ENCODE results near the gene HTR1B. TPM values are rescaled to one million over a fixed set of nuclear protein-coding genes. Genes with fewer than 3 reads are reported as not detected.

HTR1B gene
- total RNA-seq, 1 donor from 2014 or later, result not detected

DNA sequence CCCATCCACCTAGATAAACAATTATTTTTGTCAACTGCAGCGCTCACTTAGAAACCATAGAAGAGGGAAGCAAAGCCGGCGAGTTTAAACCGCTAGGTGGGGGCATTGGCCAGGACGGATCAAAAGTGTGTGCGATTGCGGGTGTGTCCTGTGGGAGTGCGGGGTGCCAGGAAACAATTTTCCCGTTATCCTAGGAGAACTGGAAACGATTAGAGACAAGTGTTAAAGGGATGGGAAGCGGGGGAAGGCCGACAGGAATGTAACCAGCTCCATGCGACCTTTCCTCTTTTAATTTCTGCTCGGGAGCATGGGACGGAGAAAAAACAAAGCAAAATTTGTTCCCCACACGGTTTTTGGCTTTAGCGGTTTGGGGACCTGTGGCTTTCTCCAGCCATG, 2.8 kb upstream of the HTR1B start:
- Mint-ChIP-seq H3K27ac (peak overlapping the region; percentile 13), H3K4me1 (ENCODE audit: low read depth) (peaks cover 14% of the 10 kb centered on the region), H3K36me3 (ENCODE audit: low read depth) (peaks cover 3% of the 10 kb centered on the region)

GRCh38 chr6:77464495-77464867, 1.2 kb upstream of the HTR1B start:
- no peak overlapping the region for H3K27ac Mint-ChIP-seq
- H3K9me3 Mint-ChIP-seq, result peaks cover 3% of the 10 kb centered on the region
- H3K4me1 Mint-ChIP-seq (ENCODE audit: low read depth), result peaks cover 14% of the 10 kb centered on the region
- H3K4me3 Mint-ChIP-seq, result no peak overlapping the region
- intact Hi-C loops (cut with micrococcal nuclease), result no loop called here
- H3K27me3 Mint-ChIP-seq (ENCODE audit: insufficient read depth), result peaks cover 44% of the 10 kb centered on the region
- no peak for DNase-seq (ENCODE audit: low spot score)
- peaks cover 3% of the 10 kb centered on the region for H3K36me3 Mint-ChIP-seq (ENCODE audit: low read depth)

More for the DNA sequence above, 2.8 kb upstream of the HTR1B start:
- Mint-ChIP-seq H3K4me3 (peak overlapping the region; percentile 86), H3K27me3 (ENCODE audit: insufficient read depth) (peaks cover 44% of the 10 kb centered on the region), H3K9me3 (peaks cover 3% of the 10 kb centered on the region)
- intact Hi-C loops (cut with micrococcal nuclease), result no loop called here
- no peak for DNase-seq (ENCODE audit: low spot score)

- no peak for DNase-seq (ENCODE audit: low spot score)
- intact Hi-C loops (cut with micrococcal nuclease), result no loop called here
- peaks cover 3% of the 10 kb centered on the region for H3K9me3 Mint-ChIP-seq
- peaks cover 14% of the 10 kb centered on the region for H3K4me1 Mint-ChIP-seq (ENCODE audit: low read depth)
- no peak overlapping the region for H3K27ac Mint-ChIP-seq
- H3K36me3 Mint-ChIP-seq (ENCODE audit: low read depth), result peaks cover 3% of the 10 kb centered on the region
- H3K4me3 Mint-ChIP-seq, result no peak overlapping the region
- H3K27me3 Mint-ChIP-seq (ENCODE audit: insufficient read depth), result peaks cover 44% of the 10 kb centered on the region
Observed at GRCh38 chr6:77463861-77464494, 687 bp upstream of the HTR1B start.

DNA sequence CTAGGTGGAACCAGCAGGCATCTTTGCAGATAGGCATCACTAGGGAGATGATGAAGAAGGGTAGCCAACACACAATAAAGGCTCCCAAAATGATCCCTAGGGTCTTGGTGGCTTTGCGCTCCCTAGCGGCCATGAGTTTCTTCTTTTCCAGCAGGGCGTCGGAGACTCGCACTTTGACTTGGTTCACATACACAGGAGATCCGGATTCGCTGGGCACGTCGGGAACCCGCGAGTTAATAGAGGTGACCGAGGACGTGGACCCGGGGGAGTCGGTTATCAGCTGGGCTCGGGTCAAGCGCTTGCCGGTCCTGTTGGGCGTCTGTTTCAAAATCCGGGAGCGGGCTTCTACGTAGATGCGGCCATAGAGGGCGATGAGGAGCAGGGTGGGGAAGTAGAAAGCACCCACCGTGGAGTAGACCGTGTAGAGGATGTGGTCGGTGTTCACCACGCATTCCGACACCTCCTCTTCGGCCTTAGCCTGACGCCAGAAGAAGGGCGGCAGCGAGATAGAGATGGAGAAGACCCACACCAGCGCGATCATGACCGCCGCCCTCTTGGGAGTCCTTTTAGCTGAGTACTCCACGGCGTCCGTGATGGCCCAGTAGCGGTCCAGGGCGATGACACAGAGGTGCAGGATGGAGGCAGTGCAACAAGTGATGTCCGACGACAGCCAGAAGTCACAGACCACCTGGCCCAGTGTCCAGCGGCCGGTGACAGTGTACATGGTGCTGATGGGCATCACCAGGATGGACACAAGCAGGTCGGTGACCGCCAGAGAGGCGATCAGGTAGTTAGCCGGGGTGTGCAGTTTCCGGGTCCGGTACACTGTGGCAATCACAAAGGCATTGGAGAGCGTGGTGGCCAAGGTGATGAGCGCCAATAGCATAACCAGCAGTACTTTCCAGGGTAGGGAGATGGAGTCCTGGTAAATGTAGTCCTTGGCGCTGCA, 658 bp downstream of the HTR1B start:
- H3K4me3 Mint-ChIP-seq, result no peak overlapping the region
- H3K9me3 Mint-ChIP-seq, result peaks cover 3% of the 10 kb centered on the region
- H3K36me3 Mint-ChIP-seq (ENCODE audit: low read depth), result peaks cover 3% of the 10 kb centered on the region
- H3K4me1 Mint-ChIP-seq (ENCODE audit: low read depth), result peaks cover 14% of the 10 kb centered on the region
- peaks cover 44% of the 10 kb centered on the region for H3K27me3 Mint-ChIP-seq (ENCODE audit: insufficient read depth)
- H3K27ac Mint-ChIP-seq, result no peak overlapping the region
- DNase-seq (ENCODE audit: low spot score), result no peak
- intact Hi-C loops (cut with micrococcal nuclease), result no loop called here

DNA sequence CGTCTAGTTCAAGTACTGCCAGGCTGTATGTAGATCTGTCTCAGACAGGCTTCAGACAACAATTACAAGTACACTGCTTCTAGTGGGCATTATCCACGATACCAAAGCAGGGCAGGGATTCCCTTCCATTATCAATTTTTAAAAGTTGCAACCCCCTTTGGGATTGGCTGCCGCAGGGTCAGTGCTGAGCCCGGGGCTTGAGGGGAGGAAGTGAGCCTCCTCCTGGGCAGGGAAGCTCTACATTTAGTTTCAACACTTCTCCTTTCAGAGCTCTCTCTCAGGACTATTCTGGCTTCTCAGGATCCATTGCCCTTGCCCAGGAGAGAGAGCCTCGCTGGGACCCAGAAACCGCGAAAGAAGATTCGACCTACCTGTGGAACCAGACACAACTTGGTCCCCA, 1.5 kb downstream of the HTR1B start:
- Mint-ChIP-seq H3K36me3 (ENCODE audit: low read depth) (peaks cover 3% of the 10 kb centered on the region), H3K9me3 (peaks cover 3% of the 10 kb centered on the region), H3K4me1 (ENCODE audit: low read depth) (peaks cover 13% of the 10 kb centered on the region), H3K27ac (no peak overlapping the region), H3K27me3 (ENCODE audit: insufficient read depth) (peaks cover 40% of the 10 kb centered on the region), H3K4me3 (no peak overlapping the region)
- no peak for DNase-seq (ENCODE audit: low spot score)
- intact Hi-C loops (cut with micrococcal nuclease), result no loop called here

DNA sequence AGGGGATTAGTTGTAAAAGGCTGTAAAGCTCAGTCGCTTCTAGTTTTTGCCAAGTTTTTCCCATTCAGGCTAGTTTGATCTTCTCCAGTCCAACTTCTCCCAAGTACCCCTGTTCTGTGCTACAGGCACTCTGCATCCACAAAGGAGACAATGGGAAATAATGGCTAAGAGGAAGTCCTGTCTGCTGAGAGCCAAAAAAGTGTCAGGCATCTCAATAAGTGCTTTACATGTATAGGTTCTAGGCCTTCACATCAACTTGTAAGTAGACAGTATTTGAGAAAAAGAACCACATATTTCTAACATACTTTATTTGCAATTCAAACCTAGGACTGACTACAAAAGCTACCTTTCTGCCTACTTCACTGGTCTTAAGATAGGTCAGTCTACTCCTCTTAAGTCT, 4.9 kb downstream of the HTR1B start:
- DNase-seq (ENCODE audit: low spot score), result no peak
- Mint-ChIP-seq H3K27me3 (ENCODE audit: insufficient read depth) (peaks cover 16% of the 10 kb centered on the region), H3K9me3 (no peaks in the 10 kb centered on the region), H3K36me3 (ENCODE audit: low read depth) (no peaks in the 10 kb centered on the region), H3K27ac (no peak overlapping the region), H3K4me3 (no peak overlapping the region), H3K4me1 (ENCODE audit: low read depth) (no peaks in the 10 kb centered on the region)
- intact Hi-C loops (cut with micrococcal nuclease), result no loop called here

DNA sequence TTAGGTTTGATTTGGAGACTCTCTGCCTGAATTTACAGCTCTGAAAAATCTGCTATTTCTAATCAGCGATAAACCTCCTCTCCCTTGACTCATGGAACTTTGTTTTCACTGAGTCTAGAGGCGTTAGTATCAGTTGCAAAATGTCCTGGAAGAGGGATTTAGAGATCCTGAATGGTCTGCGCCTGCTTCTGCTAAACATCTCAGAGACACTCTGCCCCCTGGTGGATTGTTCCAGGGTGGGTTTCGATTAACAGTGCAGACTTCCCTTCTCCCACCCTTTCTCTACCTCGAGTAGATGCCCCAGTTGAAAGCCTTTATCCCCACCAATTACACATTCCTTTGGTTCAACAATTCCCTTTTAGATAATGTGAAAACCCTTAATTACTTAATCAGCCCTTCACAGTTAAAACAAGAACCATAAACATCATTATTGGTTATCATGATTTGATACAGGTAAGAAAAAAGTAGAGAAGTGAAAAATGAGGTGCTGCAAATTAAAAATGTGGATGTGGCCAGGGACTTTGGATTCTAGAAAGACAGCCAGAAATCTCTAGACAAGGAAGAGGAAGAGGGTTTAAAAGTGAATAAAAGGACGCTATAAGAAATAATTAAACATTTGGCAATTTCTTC, 5.5 kb downstream of the HTR1B start:
- no peak for DNase-seq (ENCODE audit: low spot score)
- Mint-ChIP-seq H3K27me3 (ENCODE audit: insufficient read depth) (peaks cover 10% of the 10 kb centered on the region), H3K4me3 (no peak overlapping the region), H3K4me1 (ENCODE audit: low read depth) (no peaks in the 10 kb centered on the region), H3K9me3 (no peaks in the 10 kb centered on the region), H3K27ac (no peak overlapping the region), H3K36me3 (ENCODE audit: low read depth) (no peaks in the 10 kb centered on the region)
- intact Hi-C loops (cut with micrococcal nuclease), result no loop called here

GRCh38 chr6:77456531-77457248, 6.6 kb downstream of the HTR1B start:
- no peak for DNase-seq (ENCODE audit: low spot score)
- H3K27me3 Mint-ChIP-seq (ENCODE audit: insufficient read depth), result no peaks in the 10 kb centered on the region
- intact Hi-C loops (cut with micrococcal nuclease), result no loop called here
- H3K9me3 Mint-ChIP-seq, result no peaks in the 10 kb centered on the region
- H3K4me3 Mint-ChIP-seq, result no peak overlapping the region
- no peaks in the 10 kb centered on the region for H3K36me3 Mint-ChIP-seq (ENCODE audit: low read depth)
- H3K27ac Mint-ChIP-seq, result no peak overlapping the region
- no peaks in the 10 kb centered on the region for H3K4me1 Mint-ChIP-seq (ENCODE audit: low read depth)

DNA sequence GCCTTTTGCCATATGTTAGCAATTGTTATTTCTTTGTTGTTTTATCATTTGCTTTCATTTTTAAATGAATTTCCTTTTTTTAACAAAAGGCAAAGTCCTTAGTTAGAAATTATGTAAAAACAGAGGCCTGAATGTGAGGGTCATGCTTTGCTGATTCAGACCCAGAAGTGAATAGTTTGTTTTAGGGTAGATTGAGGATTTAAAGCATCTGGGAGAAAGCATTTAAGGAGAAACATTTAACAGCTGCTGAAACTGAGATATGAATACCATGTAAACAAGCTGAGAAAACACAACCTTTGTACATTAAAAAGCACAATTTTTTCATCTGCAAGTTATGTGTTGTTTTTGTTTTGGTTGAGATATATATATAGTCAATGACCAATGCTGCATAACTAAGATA, 8.0 kb downstream of the HTR1B start:
- Mint-ChIP-seq H3K27me3 (ENCODE audit: insufficient read depth) (no peaks in the 10 kb centered on the region), H3K4me3 (no peak overlapping the region), H3K9me3 (no peaks in the 10 kb centered on the region), H3K27ac (no peak overlapping the region), H3K4me1 (ENCODE audit: low read depth) (no peaks in the 10 kb centered on the region), H3K36me3 (ENCODE audit: low read depth) (no peaks in the 10 kb centered on the region)
- DNase-seq (ENCODE audit: low spot score), result no peak
- intact Hi-C loops (cut with micrococcal nuclease), result no loop called here

GRCh38 chr6:77454386-77454785, 8.9 kb downstream of the HTR1B start:
- Mint-ChIP-seq H3K9me3 (no peaks in the 10 kb centered on the region), H3K27ac (no peak overlapping the region), H3K36me3 (ENCODE audit: low read depth) (no peaks in the 10 kb centered on the region), H3K4me1 (ENCODE audit: low read depth) (no peaks in the 10 kb centered on the region), H3K4me3 (no peak overlapping the region), H3K27me3 (ENCODE audit: insufficient read depth) (no peaks in the 10 kb centered on the region)
- intact Hi-C loops (cut with micrococcal nuclease), result no loop called here
- DNase-seq (ENCODE audit: low spot score), result no peak

GRCh38 chr6:77451466-77451865, 11.8 kb downstream of the HTR1B start:
- Mint-ChIP-seq H3K27ac (no peak overlapping the region), H3K4me3 (no peak overlapping the region), H3K4me1 (ENCODE audit: low read depth) (no peaks in the 10 kb centered on the region), H3K9me3 (no peaks in the 10 kb centered on the region), H3K36me3 (ENCODE audit: low read depth) (no peaks in the 10 kb centered on the region), H3K27me3 (ENCODE audit: insufficient read depth) (no peaks in the 10 kb centered on the region)
- intact Hi-C loops (cut with micrococcal nuclease), result no loop called here
- DNase-seq (ENCODE audit: low spot score), result no peak

DNA sequence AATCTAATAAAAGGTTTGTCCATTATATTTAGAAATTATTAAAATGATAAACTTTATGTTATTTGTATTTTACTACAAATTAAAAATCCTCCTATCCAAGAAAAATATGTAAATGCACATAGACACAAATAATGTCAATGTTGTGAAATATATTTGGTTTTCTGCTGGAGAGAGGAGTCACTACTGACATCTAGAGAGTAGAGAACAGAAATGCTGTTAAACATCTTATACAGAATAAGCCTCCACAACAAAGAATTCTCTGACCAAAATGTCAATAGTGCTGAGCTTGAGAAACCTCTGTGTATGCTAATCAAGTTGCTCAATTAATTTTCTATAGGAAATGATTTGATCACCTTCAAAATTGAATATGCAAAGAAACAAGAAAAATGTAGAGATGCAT, 12.4 kb downstream of the HTR1B start:
- Mint-ChIP-seq H3K27ac (no peak overlapping the region), H3K27me3 (ENCODE audit: insufficient read depth) (no peaks in the 10 kb centered on the region), H3K9me3 (no peaks in the 10 kb centered on the region), H3K4me1 (ENCODE audit: low read depth) (no peaks in the 10 kb centered on the region), H3K4me3 (no peak overlapping the region), H3K36me3 (ENCODE audit: low read depth) (no peaks in the 10 kb centered on the region)
- intact Hi-C loops (cut with micrococcal nuclease), result no loop called here
- DNase-seq (ENCODE audit: low spot score), result no peak

Measured in activated T-helper 1 cell treated with anti-CD3 and anti-CD28 coated beads, Interleukin-12 subunit alpha, Interleukin-12 subunit beta, Interleukin-2, Interleukin-4 antibody, amounts not matched to agents 30 ng/mL and 10 ng/mL and 1 ng/mL, durations not matched to agents 14 hours and 24 hours and 36 hours (primary cell).